Measurements from ENCODE around the gene KRT31. TPM values are rescaled to one million over a fixed set of nuclear protein-coding genes. Genes with fewer than 3 reads are reported as not detected.
"Not testable (repeated sequence)": the region's sequence is repeated elsewhere in the genome, so short reads cannot be mapped to it uniquely, and the experiment has no call there.

Gene KRT31
- total RNA-seq, 2 experiments from 2014 or later: not detected

GRCh38 chr17:41402161-41402560 is 4.8 kb upstream of the KRT31 start:
- ChIA-PET CTCF (interaction anchor here (1.5 kb wide), 1 partner anchor 147 kb away, joined by 3 read pairs; no protein-coding TSS in a partner anchor), POLR2A (no interaction called here)
- H3K27me3 Mint-ChIP-seq: peaks cover 2% of the 10 kb centered on the region
- no peak for DNase-seq
- no peak overlapping the region for H3K4me3 Mint-ChIP-seq
- H3K9me3 Mint-ChIP-seq (ENCODE audit: low read depth): no peaks in the 10 kb centered on the region
- intact Hi-C loops (cut with DNase I, micrococcal nuclease): loop anchor here in 1 of 2 experiments (5.0 to 10.0 kb wide), 2 partner anchors 260 to 787 kb away; no protein-coding TSS in a partner anchor
- H3K4me1 Mint-ChIP-seq: peaks cover 32% of the 10 kb centered on the region
- H3K27ac Mint-ChIP-seq: peak overlapping the region; percentile 43
- no peak for ATAC-seq
- H3K36me3 Mint-ChIP-seq (ENCODE audit: low read depth): no peaks in the 10 kb centered on the region

GRCh38 chr17:41396340-41396739 is 1.1 kb downstream of the KRT31 start:
- Mint-ChIP-seq H3K4me3 (no peak overlapping the region), H3K9me3 (ENCODE audit: low read depth) (no peaks in the 10 kb centered on the region), H3K4me1 (peaks cover 5% of the 10 kb centered on the region), H3K27me3 (peaks cover 4% of the 10 kb centered on the region), H3K36me3 (ENCODE audit: low read depth) (no peaks in the 10 kb centered on the region), H3K27ac (no peak overlapping the region)
- intact Hi-C loops (cut with DNase I, micrococcal nuclease): no loop called here
- CTCF ChIA-PET: interaction anchor here (0.7 kb wide), 1 partner anchor 872 kb away, joined by 3 read pairs; no protein-coding TSS in a partner anchor
- ATAC-seq (no peak), DNase-seq (no peak)
- POLR2A ChIA-PET: no interaction called here

- POLR2A ChIA-PET: interaction anchor here (0.5 kb wide), 1 partner anchor 748 kb away, joined by 4 read pairs; the partner anchor contains the start of gene SMARCE1
- H3K4me3 Mint-ChIP-seq: no peak overlapping the region
- peaks cover 5% of the 10 kb centered on the region for H3K4me1 Mint-ChIP-seq
- ATAC-seq (no peak), DNase-seq (no peak)
- peaks cover 4% of the 10 kb centered on the region for H3K27me3 Mint-ChIP-seq
- no peaks in the 10 kb centered on the region for H3K9me3 Mint-ChIP-seq (ENCODE audit: low read depth)
- intact Hi-C loops (cut with DNase I, micrococcal nuclease): no loop called here
- no peak overlapping the region for H3K27ac Mint-ChIP-seq
- no peaks in the 10 kb centered on the region for H3K36me3 Mint-ChIP-seq (ENCODE audit: low read depth)
- CTCF ChIA-PET: interaction anchor here (0.7 kb wide), 1 partner anchor 873 kb away, joined by 3 read pairs; no protein-coding TSS in a partner anchor
These were observed 1.8 kb downstream of the KRT31 start for GRCh38 chr17:41395611-41396010.

GRCh38 chr17:41395044-41395443 is 2.4 kb downstream of the KRT31 start:
- H3K4me1 Mint-ChIP-seq; H3K4me3 Mint-ChIP-seq; CTCF ChIA-PET; intact Hi-C loops (cut with DNase I, micrococcal nuclease); POLR2A ChIA-PET; DNase-seq; H3K36me3 Mint-ChIP-seq (ENCODE audit: low read depth); H3K9me3 Mint-ChIP-seq (ENCODE audit: low read depth); H3K27ac Mint-ChIP-seq; H3K27me3 Mint-ChIP-seq; ATAC-seq: not testable (repeated sequence)

- H3K9me3 Mint-ChIP-seq (ENCODE audit: low read depth): no peaks in the 10 kb centered on the region
- H3K27me3 Mint-ChIP-seq: peaks cover 3% of the 10 kb centered on the region
- CTCF ChIA-PET: no interaction called here
- H3K4me3 Mint-ChIP-seq: no peak overlapping the region
- intact Hi-C loops (cut with DNase I, micrococcal nuclease): no loop called here
- H3K36me3 Mint-ChIP-seq (ENCODE audit: low read depth): no peaks in the 10 kb centered on the region
- no peak for DNase-seq
- H3K27ac Mint-ChIP-seq: no peak overlapping the region
- no peak for ATAC-seq
- POLR2A ChIA-PET: no interaction called here
- H3K4me1 Mint-ChIP-seq: peaks cover 3% of the 10 kb centered on the region
These were observed 3.0 kb downstream of the KRT31 start for GRCh38 chr17:41394254-41394996.

GRCh38 chr17:41393826-41394225 is 3.6 kb downstream of the KRT31 start:
- ATAC-seq (no peak), DNase-seq (no peak)
- intact Hi-C loops (cut with DNase I, micrococcal nuclease): no loop called here
- Mint-ChIP-seq H3K9me3 (ENCODE audit: low read depth) (no peaks in the 10 kb centered on the region), H3K27me3 (peaks cover 5% of the 10 kb centered on the region), H3K4me3 (no peak overlapping the region), H3K36me3 (ENCODE audit: low read depth) (no peaks in the 10 kb centered on the region), H3K4me1 (no peaks in the 10 kb centered on the region), H3K27ac (no peak overlapping the region)
- POLR2A ChIA-PET: no interaction called here
- CTCF ChIA-PET: no interaction called here

GRCh38 chr17:41393294-41393693 is 4.1 kb downstream of the KRT31 start:
- Mint-ChIP-seq H3K27ac (no peak overlapping the region), H3K36me3 (ENCODE audit: low read depth) (no peaks in the 10 kb centered on the region)

GRCh38 chr17:41392278-41392677 is 5.1 kb downstream of the KRT31 start:
- intact Hi-C loops (cut with DNase I, micrococcal nuclease): no loop called here
- no peak for DNase-seq
- peaks cover 5% of the 10 kb centered on the region for H3K9me3 Mint-ChIP-seq (ENCODE audit: low read depth)
- no peak overlapping the region for H3K27ac Mint-ChIP-seq
- no peaks in the 10 kb centered on the region for H3K36me3 Mint-ChIP-seq (ENCODE audit: low read depth)
- H3K4me3 Mint-ChIP-seq: no peak overlapping the region
- ATAC-seq: no peak
- CTCF ChIA-PET: no interaction called here
- H3K4me1 Mint-ChIP-seq: no peaks in the 10 kb centered on the region
- POLR2A ChIA-PET: no interaction called here
- peaks cover 5% of the 10 kb centered on the region for H3K27me3 Mint-ChIP-seq

More at GRCh38 chr17:41393294-41393693, 4.1 kb downstream of the KRT31 start:
- CTCF ChIA-PET: no interaction called here
- DNase-seq (no peak), ATAC-seq (no peak)
- H3K27me3 Mint-ChIP-seq: peaks cover 5% of the 10 kb centered on the region
- H3K9me3 Mint-ChIP-seq (ENCODE audit: low read depth): no peaks in the 10 kb centered on the region
- intact Hi-C loops (cut with DNase I, micrococcal nuclease): no loop called here
- H3K4me1 Mint-ChIP-seq: no peaks in the 10 kb centered on the region
- H3K4me3 Mint-ChIP-seq: no peak overlapping the region
- POLR2A ChIA-PET: no interaction called here

GRCh38 chr17:41391535-41391934 is 5.9 kb downstream of the KRT31 start:
- intact Hi-C loops (cut with DNase I, micrococcal nuclease): no loop called here
- ATAC-seq (no peak), DNase-seq (no peak)
- H3K27ac Mint-ChIP-seq: no peak overlapping the region
- POLR2A ChIA-PET: no interaction called here
- peaks cover 5% of the 10 kb centered on the region for H3K27me3 Mint-ChIP-seq
- peaks cover 8% of the 10 kb centered on the region for H3K9me3 Mint-ChIP-seq (ENCODE audit: low read depth)
- no peaks in the 10 kb centered on the region for H3K36me3 Mint-ChIP-seq (ENCODE audit: low read depth)
- H3K4me3 Mint-ChIP-seq: no peak overlapping the region
- no peaks in the 10 kb centered on the region for H3K4me1 Mint-ChIP-seq
- CTCF ChIA-PET: interaction anchor here (0.8 kb wide), 1 partner anchor 12 kb away, joined by 3 read pairs; no protein-coding TSS in a partner anchor

- H3K27ac Mint-ChIP-seq: no peak overlapping the region
- peaks cover 12% of the 10 kb centered on the region for H3K9me3 Mint-ChIP-seq (ENCODE audit: low read depth)
- no peaks in the 10 kb centered on the region for H3K4me1 Mint-ChIP-seq
- ChIA-PET POLR2A (no interaction called here), CTCF (interaction anchor here (0.8 to 1.3 kb wide), 3 partner anchors 13 to 138 kb away, joined by 3 to 4 read pairs (median 3); no protein-coding TSS in a partner anchor)
- H3K4me3 Mint-ChIP-seq: no peak overlapping the region
- H3K27me3 Mint-ChIP-seq: peaks cover 5% of the 10 kb centered on the region
- H3K36me3 Mint-ChIP-seq (ENCODE audit: low read depth): no peaks in the 10 kb centered on the region
- intact Hi-C loops (cut with DNase I, micrococcal nuclease): no loop called here
- no peak for DNase-seq
- ATAC-seq: no peak
These were observed 6.9 kb downstream of the KRT31 start for GRCh38 chr17:41390411-41390938.

GRCh38 chr17:41387670-41388069 is 9.7 kb downstream of the KRT31 start:
- CTCF ChIA-PET: interaction anchor here (0.5 to 0.7 kb wide), 2 partner anchors 92 to 204 kb away, joined by 4 to 5 read pairs; no protein-coding TSS in a partner anchor
- Mint-ChIP-seq H3K27me3 (peaks cover 5% of the 10 kb centered on the region), H3K36me3 (ENCODE audit: low read depth) (no peaks in the 10 kb centered on the region), H3K27ac (no peak overlapping the region), H3K4me3 (no peak overlapping the region), H3K4me1 (no peaks in the 10 kb centered on the region), H3K9me3 (ENCODE audit: low read depth) (peaks cover 12% of the 10 kb centered on the region)
- POLR2A ChIA-PET: no interaction called here
- intact Hi-C loops (cut with DNase I, micrococcal nuclease): no loop called here
- DNase-seq (no peak), ATAC-seq (no peak)

GRCh38 chr17:41386227-41386626 is 11.2 kb downstream of the KRT31 start:
- no peak overlapping the region for H3K27ac Mint-ChIP-seq
- no peak for DNase-seq
- H3K36me3 Mint-ChIP-seq (ENCODE audit: low read depth): no peaks in the 10 kb centered on the region
- intact Hi-C loops (cut with DNase I, micrococcal nuclease): no loop called here
- H3K9me3 Mint-ChIP-seq (ENCODE audit: low read depth): peaks cover 12% of the 10 kb centered on the region
- no peaks in the 10 kb centered on the region for H3K4me1 Mint-ChIP-seq
- ATAC-seq: no peak
- no peak overlapping the region for H3K4me3 Mint-ChIP-seq
- CTCF ChIA-PET: no interaction called here
- POLR2A ChIA-PET: no interaction called here
- peaks cover 3% of the 10 kb centered on the region for H3K27me3 Mint-ChIP-seq
